Spinal cord (tissue), 10 donors: Measurements from ENCODE around the gene OR51V1. TPM values are rescaled to one million over a fixed set of nuclear protein-coding genes. Genes with fewer than 3 reads are reported as not detected.
"Not testable (repeated sequence)": the region's sequence is repeated elsewhere in the genome, so short reads cannot be mapped to it uniquely, and the experiment has no call there.

ENCODE experiments used
- DNase-seq, 6 donors: peaks; one replicate each; pipeline versions ENCODE4 v3.0.0 to v3.0.0-alpha.2; 2013 to 2015; ENCODE audit warnings: low spot score in 6 of 6, low read depth in 4 of 6
- H3K27ac ChIP-seq: one replicate; pipeline ENCODE4 v1.5.1; 2013; ENCODE audit warnings: low read depth, low read length, control low read depth
- H3K27me3 ChIP-seq: one replicate; pipeline ENCODE4 v1.6.1; 2013; ENCODE audit warnings: low read length; ENCODE audit not compliant: control insufficient read depth, insufficient read depth
- H3K36me3 ChIP-seq: one replicate; pipeline ENCODE4 v1.6.1; 2013; ENCODE audit warnings: low read length; ENCODE audit not compliant: control insufficient read depth, insufficient read depth
- H3K4me1 ChIP-seq: one replicate; pipeline ENCODE4 v1.6.1; 2013; ENCODE audit warnings: low read length; ENCODE audit not compliant: control insufficient read depth, insufficient read depth
- H3K4me3 ChIP-seq: one replicate; pipeline ENCODE4 v1.5.1; 2013; ENCODE audit warnings: low read depth, low read length, control low read depth
- H3K9me3 ChIP-seq: one replicate; pipeline ENCODE4 v1.6.1; 2013; ENCODE audit warnings: low read length; ENCODE audit not compliant: control insufficient read depth, insufficient read depth
- WGBS: methylation state at CpG from one replicate; pipeline ENCODE4 v1.1.5; 2013; ENCODE audit warnings: missing lambda C conversion rate; ENCODE audit not compliant: insufficient coverage; 5-methylcytosine and 5-hydroxymethylcytosine counted together
- long read RNA-seq, 4 donors: transcript quantifications; one replicate each; lab custom pipeline, GENCODE V29; 2026
- polyA plus RNA-seq, 2 donors: library from polyadenylated mRNA; unstranded; fragments of 120-200 nt; gene quantifications; one replicate each; pipeline ENCODE4 v1.2.1, GENCODE V29; 2013; ENCODE audit not compliant: insufficient read length in 2 of 2
- total RNA-seq, 2 donors: library from RNA; depleted of rRNA in 1 of 2; stranded (reverse); fragments of 120-200 nt in 1 of 2; fragments of >200 nt in 1 of 2; gene quantifications; one replicate each; pipeline versions ENCODE4 v1.2.3 to v1.2.4, GENCODE V29; 2013 to 2014
- donor health status: healthy.

OR51V1 gene
- not detected for total RNA-seq
- polyA plus RNA-seq, result not detected
- long read RNA-seq, donor 1, result 0 reads
- long read RNA-seq, donor 2, result 0 reads
- long read RNA-seq, donor 3, result 0 reads
- long read RNA-seq, donor 4, result 0 reads

GRCh38 chr11:5200582-5200981 is at the start of gene OR51V1:
Gene OR51V1 (minus strand): TSS chr11:5200682. CDS start chr11:5200682, 0 bp downstream.
- no peak for DNase-seq
- Histone ChIP-seq H3K27me3 (no peaks in the 10 kb centered on the region), H3K36me3 (no peaks in the 10 kb centered on the region), H3K9me3 (no peaks in the 10 kb centered on the region), H3K27ac (no peak within 1 kb of the TSS), H3K4me3 (no peak within 1 kb of the TSS), H3K4me1 (no peaks in the 10 kb centered on the region)
- WGBS, result no CpG with 5 or more reads among the region's 1 CpG

- H3K27me3 ChIP-seq, H3K27ac ChIP-seq, H3K36me3 ChIP-seq, H3K4me3 ChIP-seq, DNase-seq, H3K4me1 ChIP-seq, H3K9me3 ChIP-seq: not testable (repeated sequence)
- no CpG with 5 or more reads among the region's 9 CpGs for WGBS
These were observed 49.4 kb upstream of the OR51V1 start, which contains the start of gene HBG1 for GRCh38 chr11:5249807-5250396. Gene HBG1 (minus strand): TSS chr11:5249857. CDS start chr11:5249804, 53 bp downstream.

GRCh38 chr11:5248498-5248897 is 48.0 kb upstream of the OR51V1 start:
- H3K27me3 ChIP-seq, H3K9me3 ChIP-seq, H3K27ac ChIP-seq, H3K36me3 ChIP-seq, H3K4me1 ChIP-seq, DNase-seq, H3K4me3 ChIP-seq: not testable (repeated sequence)
- no CpG with 5 or more reads among the region's 7 CpGs for WGBS

GRCh38 chr11:5247472-5248192 is 47.1 kb upstream of the OR51V1 start:
- no peaks in the 10 kb centered on the region for H3K4me1 ChIP-seq
- H3K27ac ChIP-seq, result no peak overlapping the region
- H3K9me3 ChIP-seq, result no peaks in the 10 kb centered on the region
- no peaks in the 10 kb centered on the region for H3K36me3 ChIP-seq
- DNase-seq, result no peak
- H3K4me3 ChIP-seq, result no peak overlapping the region
- H3K27me3 ChIP-seq, result no peaks in the 10 kb centered on the region
- WGBS, result 83% methylated on average over 3 of the region's 3 CpGs

GRCh38 chr11:5246772-5247471 is 46.4 kb upstream of the OR51V1 start:
- Histone ChIP-seq H3K4me1 (no peaks in the 10 kb centered on the region), H3K9me3 (no peaks in the 10 kb centered on the region), H3K27ac (no peak overlapping the region), H3K27me3 (no peaks in the 10 kb centered on the region), H3K36me3 (no peaks in the 10 kb centered on the region), H3K4me3 (no peak overlapping the region)
- WGBS, result 86% methylated on average over 2 of the region's 6 CpGs
- DNase-seq, result no peak

- DNase-seq, result no peak
- Histone ChIP-seq H3K9me3 (no peaks in the 10 kb centered on the region), H3K4me3 (no peak overlapping the region), H3K36me3 (no peaks in the 10 kb centered on the region), H3K4me1 (no peaks in the 10 kb centered on the region), H3K27me3 (no peaks in the 10 kb centered on the region), H3K27ac (no peak overlapping the region)
- 92% methylated on average over 1 of the region's 2 CpGs for WGBS
These were observed 44.7 kb upstream of the OR51V1 start for GRCh38 chr11:5245155-5245554.

- Histone ChIP-seq H3K27ac (no peak overlapping the region), H3K4me1 (no peaks in the 10 kb centered on the region), H3K4me3 (no peak overlapping the region), H3K27me3 (no peaks in the 10 kb centered on the region), H3K9me3 (no peaks in the 10 kb centered on the region), H3K36me3 (no peaks in the 10 kb centered on the region)
- 87% methylated on average over 4 of the region's 4 CpGs for WGBS
- no peak for DNase-seq
These were observed 43.3 kb upstream of the OR51V1 start for GRCh38 chr11:5243816-5244180.

GRCh38 chr11:5242933-5243815 is 42.7 kb upstream of the OR51V1 start:
- Histone ChIP-seq H3K9me3 (no peaks in the 10 kb centered on the region), H3K27me3 (no peaks in the 10 kb centered on the region), H3K27ac (no peak overlapping the region), H3K4me1 (no peaks in the 10 kb centered on the region), H3K4me3 (no peak overlapping the region), H3K36me3 (no peaks in the 10 kb centered on the region)
- DNase-seq, result no peak
- 84% methylated on average over 5 of the region's 7 CpGs for WGBS

GRCh38 chr11:5242208-5242607 is 41.7 kb upstream of the OR51V1 start:
- Histone ChIP-seq H3K27me3 (no peaks in the 10 kb centered on the region), H3K9me3 (no peaks in the 10 kb centered on the region), H3K36me3 (no peaks in the 10 kb centered on the region), H3K4me3 (no peak overlapping the region), H3K27ac (no peak overlapping the region), H3K4me1 (no peaks in the 10 kb centered on the region)
- WGBS, result no CpG with 5 or more reads among the region's 2 CpGs
- no peak for DNase-seq
